Gastroesophageal sphincter (tissue), 3 donors: Measurements from ENCODE around the gene GSDME.

ENCODE experiments used
- CTCF ChIP-seq, 4 experiments: fragments of 200-600 bp in 2 of 4; fragments of 450-650 bp in 2 of 4; sonication (generic) in 1 of 4; IDR thresholded peaks; one replicate each; pipeline ENCODE4 v1.5.1; 2017 to 2019; ENCODE audit warnings: antibody characterized with exemption in 4 of 4, mild to moderate bottlenecking in 2 of 4, moderate library complexity in 2 of 4
- EP300 ChIP-seq: sonication (generic); formaldehyde crosslinking; IDR thresholded peaks from one replicate; pipeline ENCODE4 v1.6.1; 2017; ENCODE audit warnings: antibody characterized with exemption, mild to moderate bottlenecking
- POLR2A ChIP-seq, 2 donors: fragments of 450-650 bp; IDR thresholded peaks; one replicate each; pipeline ENCODE4 v1.6.1; 2017; ENCODE audit warnings: antibody characterized with exemption in 2 of 2, mild to moderate bottlenecking in 2 of 2, moderate library complexity in 1 of 2
- POLR2AphosphoS5 ChIP-seq: sonication (generic); formaldehyde crosslinking; IDR thresholded peaks from one replicate; pipeline ENCODE4 v1.6.1; 2017; ENCODE audit warnings: antibody characterized with exemption

GRCh38 chr7:24757353-24758275 lies at the start of gene GSDME:
- peak in 1 of 2 donors; percentile 18 for TF ChIP-seq POLR2A (IDR thresholded peaks at IDR 0.05)
- peak in 1 of 4 experiments; percentile 18 for TF ChIP-seq CTCF (IDR thresholded peaks at IDR 0.05)
- no peak for TF ChIP-seq EP300
- TF ChIP-seq POLR2AphosphoS5 = no peak
